Putamen (tissue), 1 donor: ENCODE results near the gene RRP1B.
A peak's percentile ranks its signal among the peaks of the same experiment; 100 is the strongest.

ENCODE experiments used
- DNase-seq: peaks from one replicate; pipeline ENCODE4 v3.0.0-alpha.2; 2016; ENCODE audit warnings: low spot score

The RRP1B gene

DNA sequence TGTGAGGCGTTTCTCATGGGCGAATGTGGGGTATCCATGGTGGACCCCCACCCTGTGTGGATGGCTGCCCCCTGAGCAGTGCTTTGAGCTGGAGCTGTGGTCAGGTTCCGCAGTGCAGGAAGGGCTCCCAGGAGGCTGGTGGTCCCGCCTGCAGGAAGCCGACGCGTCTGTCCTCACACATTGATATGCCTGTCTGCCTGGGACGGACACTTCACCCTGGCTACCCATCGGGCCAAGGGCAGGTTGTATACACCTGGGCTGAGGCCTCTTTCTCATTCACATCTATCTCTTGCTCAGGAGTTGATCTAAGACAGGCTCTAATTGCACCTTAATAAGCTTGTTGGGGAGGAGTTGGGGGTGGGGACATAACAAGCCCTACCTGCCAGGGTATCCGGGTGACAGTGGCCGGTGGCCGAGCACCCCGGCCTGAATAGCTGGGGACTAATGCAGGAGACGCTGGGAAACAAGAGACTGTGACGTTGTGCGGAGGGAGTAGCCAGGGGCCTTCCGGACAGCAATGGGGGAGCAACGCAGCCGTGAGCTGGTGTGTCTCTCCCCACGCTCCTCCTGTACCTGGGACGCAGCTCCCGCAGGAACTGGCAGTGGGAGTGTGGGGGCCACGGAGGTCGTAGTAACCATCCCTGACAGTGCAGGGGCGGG lies 81.3 kb downstream of the RRP1B start:
- DNase-seq: peak; percentile 58

DNA sequence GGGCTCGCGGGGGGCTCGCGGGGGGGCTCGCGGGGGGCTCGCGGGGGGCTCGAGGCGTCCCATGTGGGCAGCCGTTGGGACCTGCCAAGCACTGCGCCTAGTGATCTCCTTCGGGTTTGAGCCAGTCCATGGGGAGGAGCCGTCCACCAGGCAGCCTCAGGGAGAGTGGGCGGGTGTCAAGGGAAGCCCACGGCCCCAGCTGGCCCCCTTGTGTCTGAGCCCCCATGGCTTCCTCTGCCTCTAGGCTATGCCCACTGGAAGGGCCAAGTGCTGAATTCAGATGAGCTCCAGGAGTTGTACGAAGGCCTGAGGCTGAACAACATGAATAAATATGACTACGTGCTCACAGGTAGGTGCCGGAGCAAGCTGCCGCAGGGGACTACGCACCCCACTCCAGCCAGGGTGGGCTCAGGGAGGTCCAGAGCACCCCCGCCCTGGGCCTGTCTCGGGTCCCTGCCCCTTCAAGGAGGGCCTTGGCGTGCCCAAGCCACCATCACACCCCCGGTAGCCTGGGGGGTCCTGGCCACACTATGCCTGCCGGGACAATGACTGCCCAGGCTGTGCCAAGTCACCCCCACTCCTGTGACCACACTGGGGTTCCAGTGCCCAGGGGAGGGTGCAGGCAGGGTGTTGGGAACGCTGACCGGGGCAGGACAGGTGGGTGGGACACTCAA lies 82.2 kb downstream of the RRP1B start:
- no peak for DNase-seq

DNA sequence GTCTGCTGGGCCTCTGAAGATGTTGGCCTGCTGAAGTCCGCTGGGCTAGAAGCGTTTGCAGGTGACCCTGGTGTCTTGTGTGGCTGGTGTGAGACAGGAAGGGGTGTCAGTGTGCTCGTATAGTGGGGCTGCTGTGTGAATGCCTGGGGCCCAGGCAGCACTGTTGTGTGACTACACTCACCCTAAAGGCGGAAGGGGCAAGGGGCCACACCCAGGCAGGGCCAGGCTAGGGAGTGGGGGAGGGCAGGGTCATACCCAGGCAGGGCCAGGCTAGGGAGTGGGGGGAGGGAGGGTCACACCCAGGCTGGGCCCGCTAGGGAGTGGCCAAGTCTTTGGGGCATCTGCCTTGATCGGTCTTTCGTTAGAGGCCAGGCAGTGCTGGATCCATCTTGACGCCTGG lies 84.6 kb downstream of the RRP1B start:
- no peak for DNase-seq

DNA sequence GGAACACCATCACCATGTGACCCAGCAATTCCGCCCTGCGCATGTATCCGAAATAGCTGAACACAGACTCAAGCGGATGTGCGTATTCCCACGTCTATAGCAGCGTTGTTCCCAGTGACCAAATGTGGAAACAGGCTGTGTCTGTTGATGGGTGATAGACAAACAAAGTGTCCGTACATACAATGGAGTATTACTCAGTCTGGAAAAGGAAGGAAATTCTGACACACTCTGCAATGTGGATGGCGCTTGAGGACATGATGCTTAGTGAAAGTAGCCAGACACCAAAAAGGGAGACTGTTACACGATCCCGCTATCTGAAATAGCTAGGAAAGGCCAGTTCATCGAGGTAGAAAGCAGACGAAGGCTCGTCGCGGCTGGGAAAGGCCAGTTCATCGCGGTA lies 85.4 kb downstream of the RRP1B start:
- no peak for DNase-seq
